Endodermal cell (in vitro differentiated cells): ENCODE data around the gene COL6A3. TPM values are rescaled to one million over a fixed set of nuclear protein-coding genes. Genes with fewer than 3 reads are reported as not detected.

Experiments used
- DNase-seq: peaks from one replicate; pipeline ENCODE4 v3.0.0-alpha.2; 2017
- H3K27ac ChIP-seq: 2 replicates; pipeline ENCODE4 v1.5.1; 2013; ENCODE audit warnings: mild to moderate bottlenecking, low read depth, low read length, moderate library complexity
- H3K27me3 ChIP-seq: 2 replicates; pipeline ENCODE4 v1.6.1; 2013; ENCODE audit warnings: mild to moderate bottlenecking, low read length, moderate library complexity; ENCODE audit not compliant: insufficient read depth, control insufficient read depth, poor library complexity, severe bottlenecking
- H3K36me3 ChIP-seq: 2 replicates; pipeline ENCODE4 v1.7.0; 2013; ENCODE audit warnings: mild to moderate bottlenecking, low read length, moderate library complexity; ENCODE audit not compliant: control insufficient read depth, insufficient read depth
- H3K4me1 ChIP-seq: one replicate; pipeline ENCODE4 v1.7.0; 2013; ENCODE audit warnings: low read length; ENCODE audit not compliant: control insufficient read depth, insufficient read depth
- H3K4me3 ChIP-seq: 2 replicates; pipeline ENCODE4 v1.5.1; 2013; ENCODE audit warnings: mild to moderate bottlenecking, low read length, moderate library complexity
- H3K9ac ChIP-seq: 2 replicates; pipeline ENCODE4 v1.6.1; 2013; ENCODE audit warnings: mild to moderate bottlenecking, low read length, moderate library complexity; ENCODE audit not compliant: poor library complexity, severe bottlenecking; ENCODE audit errors: extremely low read depth
- H3K9me3 ChIP-seq: 2 replicates; pipeline ENCODE4 v1.6.1; 2013; ENCODE audit warnings: mild to moderate bottlenecking, low read length, moderate library complexity; ENCODE audit not compliant: control insufficient read depth
- H3K27ac Mint-ChIP-seq: 2 replicates; pipeline ENCODE4 v1.8.0; 2020; ENCODE audit warnings: mixed read lengths
- H3K27me3 Mint-ChIP-seq: 2 replicates; pipeline ENCODE4 v1.8.0; 2021; ENCODE audit warnings: mild to moderate bottlenecking, mixed read lengths; ENCODE audit not compliant: insufficient read depth
- H3K36me3 Mint-ChIP-seq: 2 replicates; pipeline ENCODE4 v1.8.0; 2020; ENCODE audit warnings: low read depth, mixed read lengths
- H3K4me1 Mint-ChIP-seq: 2 replicates; pipeline ENCODE4 v1.8.0; 2020; ENCODE audit warnings: mixed read lengths
- H3K4me3 Mint-ChIP-seq: 2 replicates; pipeline ENCODE4 v1.8.0; 2020; ENCODE audit warnings: mild to moderate bottlenecking, moderate library complexity, mixed read lengths
- H3K9me3 Mint-ChIP-seq: 2 replicates; pipeline ENCODE4 v1.8.0; 2020; ENCODE audit warnings: mild to moderate bottlenecking, mixed read lengths
- WGBS, 2 experiments: methylation state at CpG; one replicate each; pipeline versions ENCODE4 v1.1.5 to v1.1.7; 2013; ENCODE audit warnings: missing lambda C conversion rate in 2 of 2, mixed read lengths in 1 of 2; ENCODE audit not compliant: insufficient coverage in 1 of 2, insufficient read length in 1 of 2; 5-methylcytosine and 5-hydroxymethylcytosine counted together
- total RNA-seq, 2 donors: library from RNA; stranded (reverse); fragmentation: NEBNext Ultra II Directional in 1 of 2; extraction: Animal tissue kit (Norgen Biotek cat#: 25700) in 1 of 2; gene quantifications; 2 replicates in 1 of 2; 3 replicates in 1 of 2; pipeline ENCODE4 v1.2.1, GENCODE V29; 2021
- TF ChIP-seq, protein P1 (sequence below): fragments of 200-600 bp; sonication (generic); conservative IDR thresholded peaks from 2 replicates; pipeline ENCODE4 v1.5.0; 2021; ENCODE audit warnings: antibody characterized with exemption, mild to moderate bottlenecking

The COL6A3 gene
- total RNA-seq, 2 donors from 2014 or later, result 0.40 to 1.2 TPM

DNA sequence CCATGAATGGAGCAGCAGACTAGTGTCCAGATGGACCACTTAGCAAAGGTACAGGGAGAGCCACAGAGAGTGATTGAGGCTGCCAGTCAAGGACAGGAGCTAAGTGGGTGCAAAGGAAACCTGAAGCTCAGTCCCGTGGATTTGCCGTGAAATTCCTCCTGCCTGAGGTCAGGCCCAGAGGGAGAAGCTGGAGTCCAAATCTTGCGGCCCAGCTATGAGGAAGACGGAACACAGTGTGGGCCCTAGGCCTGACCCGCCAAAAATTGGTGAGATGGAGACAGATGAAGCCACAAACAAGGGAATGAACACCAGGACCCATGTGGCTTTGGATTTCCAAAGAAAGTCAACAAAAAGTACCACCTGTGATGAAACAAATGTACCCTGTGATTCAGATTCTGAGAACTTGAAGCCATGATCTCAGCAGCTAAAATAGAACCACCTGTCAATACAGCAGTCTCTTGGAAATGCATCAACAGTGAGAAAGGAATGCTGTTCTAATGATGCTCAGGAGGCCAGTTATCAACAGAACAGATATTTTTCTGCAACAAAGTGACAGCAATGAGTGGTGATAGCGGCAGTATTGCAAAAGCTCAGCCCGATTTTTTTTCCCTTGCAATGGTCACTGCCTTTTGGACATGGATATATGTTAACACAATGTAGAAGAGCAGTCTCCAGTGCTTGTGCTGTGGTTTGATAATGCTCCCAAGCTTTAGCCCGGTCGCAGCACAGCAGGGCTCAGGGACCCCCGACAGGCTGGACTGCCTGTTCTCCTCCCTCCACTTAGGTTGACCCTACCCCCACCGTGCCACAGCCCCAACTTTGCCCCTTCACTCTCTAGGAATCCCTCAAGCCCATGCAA is 10.7 kb downstream of the COL6A3 start:
- H3K9me3 Mint-ChIP-seq, result no peaks in the 10 kb centered on the region
- H3K9ac ChIP-seq, result no peak overlapping the region
- no peak for DNase-seq
- H3K4me3 ChIP-seq, result no peak overlapping the region
- WGBS, 2 experiments, result 86 to 91% methylated on average over 8 to 11 of the region's 11 CpGs
- TF ChIP-seq, protein P1, sequence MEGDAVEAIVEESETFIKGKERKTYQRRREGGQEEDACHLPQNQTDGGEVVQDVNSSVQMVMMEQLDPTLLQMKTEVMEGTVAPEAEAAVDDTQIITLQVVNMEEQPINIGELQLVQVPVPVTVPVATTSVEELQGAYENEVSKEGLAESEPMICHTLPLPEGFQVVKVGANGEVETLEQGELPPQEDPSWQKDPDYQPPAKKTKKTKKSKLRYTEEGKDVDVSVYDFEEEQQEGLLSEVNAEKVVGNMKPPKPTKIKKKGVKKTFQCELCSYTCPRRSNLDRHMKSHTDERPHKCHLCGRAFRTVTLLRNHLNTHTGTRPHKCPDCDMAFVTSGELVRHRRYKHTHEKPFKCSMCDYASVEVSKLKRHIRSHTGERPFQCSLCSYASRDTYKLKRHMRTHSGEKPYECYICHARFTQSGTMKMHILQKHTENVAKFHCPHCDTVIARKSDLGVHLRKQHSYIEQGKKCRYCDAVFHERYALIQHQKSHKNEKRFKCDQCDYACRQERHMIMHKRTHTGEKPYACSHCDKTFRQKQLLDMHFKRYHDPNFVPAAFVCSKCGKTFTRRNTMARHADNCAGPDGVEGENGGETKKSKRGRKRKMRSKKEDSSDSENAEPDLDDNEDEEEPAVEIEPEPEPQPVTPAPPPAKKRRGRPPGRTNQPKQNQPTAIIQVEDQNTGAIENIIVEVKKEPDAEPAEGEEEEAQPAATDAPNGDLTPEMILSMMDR, result no peak
- no peaks in the 10 kb centered on the region for H3K4me1 Mint-ChIP-seq
- H3K4me3 Mint-ChIP-seq, result no peak overlapping the region
- peaks cover 10% of the 10 kb centered on the region for H3K27me3 Mint-ChIP-seq
- H3K36me3 ChIP-seq, result no peaks in the 10 kb centered on the region
- H3K27me3 ChIP-seq, result peaks cover 4% of the 10 kb centered on the region
- H3K4me1 ChIP-seq, result no peaks in the 10 kb centered on the region
- H3K27ac ChIP-seq, result no peak overlapping the region
- H3K9me3 ChIP-seq, result no peaks in the 10 kb centered on the region
- no peaks in the 10 kb centered on the region for H3K36me3 Mint-ChIP-seq
- H3K27ac Mint-ChIP-seq, result no peak overlapping the region

DNA sequence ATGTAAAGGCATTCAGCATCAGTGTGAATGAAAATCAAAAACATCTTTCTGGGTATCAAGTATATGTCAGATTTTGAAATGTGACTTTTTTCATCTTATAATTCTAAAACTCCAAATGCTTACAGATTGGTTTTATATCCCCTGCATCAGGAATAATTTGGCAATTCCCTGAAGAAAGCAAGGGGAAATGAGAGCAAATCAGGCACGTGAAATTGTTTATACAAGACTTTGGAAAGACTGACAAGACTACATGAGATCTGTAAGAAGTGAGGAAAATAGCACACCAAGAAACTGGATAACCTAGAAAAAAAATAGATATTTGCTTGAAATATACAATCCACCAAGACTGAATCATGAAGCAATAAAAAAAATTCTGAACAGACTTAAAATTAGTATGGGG is 13.8 kb downstream of the COL6A3 start:
- no peaks in the 10 kb centered on the region for H3K4me1 ChIP-seq
- no peak overlapping the region for H3K4me3 Mint-ChIP-seq
- 82% methylated on average over 1 of the region's 1 CpG; no CpG with 5 or more reads in 1 of the 2 experiments for WGBS, 2 experiments
- H3K27ac ChIP-seq, result no peak overlapping the region
- TF ChIP-seq, protein P1, result no peak
- DNase-seq, result no peak
- H3K9me3 Mint-ChIP-seq, result no peaks in the 10 kb centered on the region
- no peaks in the 10 kb centered on the region for H3K36me3 ChIP-seq
- peaks cover 33% of the 10 kb centered on the region for H3K27me3 Mint-ChIP-seq
- H3K4me3 ChIP-seq, result no peak overlapping the region
- no peaks in the 10 kb centered on the region for H3K9me3 ChIP-seq
- no peak overlapping the region for H3K9ac ChIP-seq
- no peaks in the 10 kb centered on the region for H3K36me3 Mint-ChIP-seq
- peaks cover 34% of the 10 kb centered on the region for H3K27me3 ChIP-seq
- H3K4me1 Mint-ChIP-seq, result no peaks in the 10 kb centered on the region
- no peak overlapping the region for H3K27ac Mint-ChIP-seq

DNA sequence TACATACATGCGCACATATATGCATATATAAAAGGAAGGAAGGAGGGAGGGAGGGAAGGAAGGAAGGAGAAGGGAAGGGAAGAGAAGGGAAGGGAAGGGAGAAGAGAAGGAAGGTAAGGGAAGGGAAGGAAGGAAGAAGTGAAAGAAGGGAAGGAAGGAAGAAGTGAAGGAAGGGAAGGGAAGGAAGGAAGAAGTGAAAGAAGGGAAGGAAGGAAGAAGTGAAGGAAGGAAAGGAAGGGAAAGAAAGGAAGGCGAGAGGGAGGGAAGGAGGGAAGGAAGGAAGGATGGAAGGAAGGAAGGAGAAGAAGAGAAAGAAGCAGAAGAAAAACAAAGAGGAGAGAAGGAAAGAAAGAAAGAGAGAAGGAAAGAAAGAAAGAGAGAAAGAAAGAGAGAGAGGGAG is 16.9 kb downstream of the COL6A3 start:
- Histone ChIP-seq H3K4me3 (no peak overlapping the region), H3K9me3 (no peaks in the 10 kb centered on the region), H3K27me3 (peaks cover 62% of the 10 kb centered on the region), H3K27ac (no peak overlapping the region), H3K36me3 (no peaks in the 10 kb centered on the region), H3K9ac (no peak overlapping the region), H3K4me1 (no peaks in the 10 kb centered on the region)
- H3K27me3 Mint-ChIP-seq, result peaks cover 59% of the 10 kb centered on the region
- H3K27ac Mint-ChIP-seq, result no peak overlapping the region
- H3K36me3 Mint-ChIP-seq, result no peaks in the 10 kb centered on the region
- DNase-seq, result no peak
- TF ChIP-seq, protein P1, result no peak
- H3K9me3 Mint-ChIP-seq, result no peaks in the 10 kb centered on the region
- 67 to 94% methylated on average over 1 to 2 of the region's 2 CpGs for WGBS, 2 experiments
- no peak overlapping the region for H3K4me3 Mint-ChIP-seq
- H3K4me1 Mint-ChIP-seq, result no peaks in the 10 kb centered on the region
